ENCODE data around the gene ELANE.

Gene ELANE

DNA sequence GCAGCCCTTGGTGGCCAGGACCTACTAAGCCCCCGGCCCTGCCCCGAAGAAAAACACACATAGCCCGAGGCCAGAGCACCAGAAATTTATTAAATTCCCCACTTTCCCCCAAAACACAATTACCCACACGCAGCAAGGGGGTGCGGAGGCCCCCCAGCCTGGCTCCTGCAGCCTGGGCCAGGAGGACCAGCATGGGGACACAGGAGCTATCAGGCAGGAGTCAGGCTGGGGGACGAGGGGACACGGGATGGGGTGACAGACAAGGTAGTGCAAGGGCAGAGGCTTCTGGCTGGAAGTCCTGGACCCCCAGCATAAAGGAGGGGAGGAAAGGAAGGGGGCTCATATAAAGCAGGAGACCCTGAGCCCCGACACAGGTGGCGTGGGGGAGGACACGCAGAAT is 44.3 kb downstream of the ELANE start:
- DNase-seq (ENCODE audit: low spot score) (no peak), FAIRE-seq (no peak)

GRCh38 chr19:896999-897398 is 44.9 kb downstream of the ELANE start:
- DNase-seq (ENCODE audit: low spot score) (no peak), FAIRE-seq (no peak)

- DNase-seq (ENCODE audit: low spot score) = no peak
These were observed 45.4 kb downstream of the ELANE start for GRCh38 chr19:897442-898039.

GRCh38 chr19:898663-899062 is 46.6 kb downstream of the ELANE start:
- no peak for FAIRE-seq
- DNase-seq (ENCODE audit: low spot score) = no peak

More at GRCh38 chr19:897442-898039, 45.4 kb downstream of the ELANE start:
- FAIRE-seq = no peak

DNA sequence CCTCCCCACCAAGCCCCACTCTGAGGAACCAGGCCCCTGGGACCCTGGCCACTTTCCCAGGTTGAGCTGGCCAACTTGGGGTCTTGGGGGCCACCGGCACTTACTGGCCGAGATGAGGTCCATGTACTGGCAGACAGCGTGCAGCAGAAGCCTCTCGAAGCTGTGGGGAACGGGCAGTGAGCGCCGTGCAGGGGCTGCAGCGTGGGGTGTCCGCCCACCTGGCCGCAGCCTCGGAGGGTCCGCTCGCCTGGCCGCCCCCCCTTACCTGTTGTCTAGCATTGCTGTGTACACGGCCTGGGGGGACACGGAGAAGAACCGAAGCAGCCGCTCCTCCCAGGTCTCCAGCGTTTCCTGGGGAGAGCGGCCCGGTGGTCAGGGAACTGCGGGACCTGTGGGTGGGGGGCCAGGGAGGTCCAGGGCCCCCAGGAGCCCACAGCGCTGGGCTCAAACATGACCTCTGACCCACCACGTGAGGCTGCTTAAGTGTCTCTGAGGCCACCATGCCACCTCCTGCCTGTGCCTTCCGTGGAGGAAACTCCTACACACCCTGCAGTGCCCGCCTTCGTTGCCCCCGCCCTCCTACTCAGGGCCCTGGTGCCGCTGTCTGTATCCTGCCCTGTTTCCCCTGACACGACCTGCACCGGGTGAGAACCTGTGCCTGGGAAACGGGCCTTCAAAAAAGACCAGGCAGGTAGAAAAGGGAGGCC is 47.4 kb downstream of the ELANE start:
- FAIRE-seq (no peak), DNase-seq (ENCODE audit: low spot score) (no peak)

DNA sequence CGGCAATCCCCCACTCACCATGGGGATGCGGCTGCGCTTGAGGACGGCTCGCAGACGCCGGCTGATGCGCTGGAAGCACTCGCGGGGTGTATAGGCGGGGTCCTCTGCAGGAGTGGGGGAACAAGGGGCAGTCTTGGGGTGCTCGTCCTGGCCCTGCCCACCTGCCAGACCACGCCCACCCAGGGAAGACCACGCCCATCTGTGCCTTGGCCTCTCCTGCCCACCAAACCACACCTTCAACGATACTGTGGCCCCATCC is 47.9 kb downstream of the ELANE start:
- no peak for FAIRE-seq
- no peak for DNase-seq (ENCODE audit: low spot score)

- FAIRE-seq (no peak), DNase-seq (ENCODE audit: low spot score) (no peak)
These were observed 48.4 kb downstream of the ELANE start for GRCh38 chr19:900302-901111.

DNA sequence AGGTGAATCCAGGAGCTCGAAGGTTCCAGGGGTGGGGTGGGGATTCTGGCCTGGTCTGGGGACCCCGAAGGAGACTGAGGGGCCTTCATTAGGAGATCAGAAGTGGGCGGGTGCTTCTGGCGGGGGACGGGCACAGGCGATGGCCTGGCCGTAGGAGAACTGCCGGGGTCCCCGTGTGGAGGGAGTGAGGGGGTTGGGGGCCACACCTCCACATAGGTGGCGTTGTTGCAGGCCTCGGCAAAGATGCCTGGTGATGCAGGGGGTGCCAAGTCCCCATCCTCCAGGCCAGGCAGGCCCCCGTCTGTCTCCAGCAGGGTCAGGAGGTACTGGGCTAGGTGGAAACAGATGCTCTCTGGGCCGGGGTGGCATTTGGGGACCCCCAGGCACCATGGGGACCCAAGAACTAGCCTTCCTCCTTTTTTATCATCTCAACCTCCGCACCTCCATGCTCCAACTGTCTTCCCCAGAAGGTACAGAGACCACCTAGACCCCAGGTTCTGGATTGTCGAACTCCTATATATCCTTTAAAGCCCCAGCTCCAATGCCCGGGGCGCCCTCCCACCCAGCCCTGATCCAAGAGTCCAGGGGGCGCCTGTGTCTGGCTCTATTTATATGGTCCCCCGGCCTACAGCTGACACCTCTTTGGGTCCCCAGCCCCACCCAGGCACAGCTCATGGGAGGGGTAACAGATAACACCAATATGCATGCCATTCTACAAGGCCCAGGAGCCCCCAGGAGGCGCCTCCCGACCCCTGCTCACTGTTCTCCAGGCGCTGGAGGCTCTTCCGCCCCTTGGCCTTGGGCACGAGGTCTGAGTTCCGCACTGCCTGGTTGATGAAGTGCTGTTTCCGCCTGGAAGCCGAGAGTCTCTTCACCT is 49.4 kb downstream of the ELANE start:
- no peak for DNase-seq (ENCODE audit: low spot score)
- FAIRE-seq = no peak

DNA sequence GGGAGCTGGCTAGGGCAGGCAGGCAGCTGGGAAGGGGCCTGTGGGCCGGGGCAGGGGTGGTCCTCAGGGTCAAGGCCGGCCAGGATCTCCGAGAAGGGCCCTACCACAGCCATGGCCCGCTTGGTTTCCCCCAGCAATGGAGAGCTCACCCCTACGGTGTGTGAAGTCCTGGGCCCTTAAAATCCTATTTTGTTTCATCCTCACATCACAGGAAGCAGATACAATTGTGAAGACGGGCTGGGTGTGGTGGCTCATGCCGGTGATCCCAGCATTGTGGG is 49.9 kb downstream of the ELANE start:
- DNase-seq (ENCODE audit: low spot score) (no peak), FAIRE-seq (no peak)

- DNase-seq (ENCODE audit: low spot score) = no peak
- FAIRE-seq = no peak
These were observed 50.5 kb downstream of the ELANE start for GRCh38 chr19:902446-903226.

GRCh38 chr19:903266-903797 is 51.2 kb downstream of the ELANE start:
- no peak for DNase-seq (ENCODE audit: low spot score)
- no peak for FAIRE-seq

DNA sequence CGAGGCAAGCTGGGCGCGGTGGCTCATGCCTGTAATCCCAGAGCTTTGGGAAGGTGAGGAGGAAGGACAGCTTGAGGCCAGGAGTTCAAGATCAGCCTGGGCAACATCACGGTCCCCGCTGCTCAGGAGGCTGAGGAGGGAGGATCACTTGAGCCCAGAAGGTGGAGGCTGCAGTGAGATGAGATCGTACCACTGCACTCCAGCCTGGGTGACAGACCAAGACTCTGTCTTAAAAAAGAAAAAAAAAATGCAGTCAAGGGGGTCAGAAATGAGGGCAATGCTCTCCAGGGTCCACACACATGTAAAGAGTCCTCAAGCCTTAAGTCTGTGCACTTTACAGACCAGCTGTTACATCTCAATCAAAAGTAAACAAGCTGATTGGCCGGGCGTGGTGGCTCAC is 52.4 kb downstream of the ELANE start:
- DNase-seq (ENCODE audit: low spot score) = no peak
- no peak for FAIRE-seq
